GM21529 (cell line): ENCODE results near the gene HEXIM1.

Experiments
- ATAC-seq: cut with Tn5 transposase; IDR thresholded peaks from one replicate; pipeline ENCODE4 v1.9.1; 2021; ENCODE audit not compliant: unreplicated experiment

HEXIM1 gene, protein sequence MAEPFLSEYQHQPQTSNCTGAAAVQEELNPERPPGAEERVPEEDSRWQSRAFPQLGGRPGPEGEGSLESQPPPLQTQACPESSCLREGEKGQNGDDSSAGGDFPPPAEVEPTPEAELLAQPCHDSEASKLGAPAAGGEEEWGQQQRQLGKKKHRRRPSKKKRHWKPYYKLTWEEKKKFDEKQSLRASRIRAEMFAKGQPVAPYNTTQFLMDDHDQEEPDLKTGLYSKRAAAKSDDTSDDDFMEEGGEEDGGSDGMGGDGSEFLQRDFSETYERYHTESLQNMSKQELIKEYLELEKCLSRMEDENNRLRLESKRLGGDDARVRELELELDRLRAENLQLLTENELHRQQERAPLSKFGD

DNA sequence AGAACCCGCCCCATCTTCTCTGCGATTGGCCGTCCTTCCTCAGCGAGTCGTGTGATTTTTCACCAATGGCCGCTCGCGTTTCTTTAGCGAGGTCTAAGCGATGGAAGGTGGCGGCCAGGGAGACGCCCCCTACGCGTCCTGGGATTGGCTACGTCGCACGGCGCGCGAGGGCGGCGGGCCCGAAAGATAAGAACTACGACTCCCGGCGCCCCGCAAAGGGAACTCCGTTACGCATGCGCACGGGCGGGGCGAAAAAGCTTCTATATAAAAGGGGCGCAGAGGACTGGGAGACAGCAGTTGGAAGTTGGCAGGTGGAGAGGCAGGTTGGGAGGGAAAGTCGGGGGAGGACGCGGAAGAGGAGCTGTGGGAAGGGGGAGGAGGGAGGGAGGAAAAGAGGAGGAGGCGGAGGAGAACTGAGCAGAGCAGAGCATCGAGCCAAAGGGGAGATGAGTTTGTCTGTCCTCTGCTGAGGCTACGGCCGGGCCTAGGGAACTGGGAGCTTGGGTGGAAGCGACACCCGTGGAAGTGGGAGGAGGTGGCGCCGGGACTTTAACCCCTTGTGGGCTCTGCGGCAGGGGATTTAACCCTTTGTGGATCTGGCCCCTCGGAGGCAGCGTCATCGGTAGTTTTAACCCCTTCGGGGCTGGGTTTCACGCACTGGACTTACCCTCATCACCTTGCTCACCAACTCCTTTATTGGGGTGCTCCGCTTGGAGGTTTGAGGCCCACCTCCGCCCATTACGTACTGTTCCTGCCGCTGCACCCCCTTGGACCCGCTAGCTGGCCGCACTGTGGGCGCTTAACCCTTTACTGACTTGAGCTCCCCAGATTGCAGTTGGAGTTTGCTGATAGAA lies at the start of gene HEXIM1:
Gene HEXIM1 (plus strand): TSS at position 293 of the 854 bp plus-strand sequence. CDS start 716 bp downstream, outside the sequence.
- peak; percentile 57 for ATAC-seq

DNA sequence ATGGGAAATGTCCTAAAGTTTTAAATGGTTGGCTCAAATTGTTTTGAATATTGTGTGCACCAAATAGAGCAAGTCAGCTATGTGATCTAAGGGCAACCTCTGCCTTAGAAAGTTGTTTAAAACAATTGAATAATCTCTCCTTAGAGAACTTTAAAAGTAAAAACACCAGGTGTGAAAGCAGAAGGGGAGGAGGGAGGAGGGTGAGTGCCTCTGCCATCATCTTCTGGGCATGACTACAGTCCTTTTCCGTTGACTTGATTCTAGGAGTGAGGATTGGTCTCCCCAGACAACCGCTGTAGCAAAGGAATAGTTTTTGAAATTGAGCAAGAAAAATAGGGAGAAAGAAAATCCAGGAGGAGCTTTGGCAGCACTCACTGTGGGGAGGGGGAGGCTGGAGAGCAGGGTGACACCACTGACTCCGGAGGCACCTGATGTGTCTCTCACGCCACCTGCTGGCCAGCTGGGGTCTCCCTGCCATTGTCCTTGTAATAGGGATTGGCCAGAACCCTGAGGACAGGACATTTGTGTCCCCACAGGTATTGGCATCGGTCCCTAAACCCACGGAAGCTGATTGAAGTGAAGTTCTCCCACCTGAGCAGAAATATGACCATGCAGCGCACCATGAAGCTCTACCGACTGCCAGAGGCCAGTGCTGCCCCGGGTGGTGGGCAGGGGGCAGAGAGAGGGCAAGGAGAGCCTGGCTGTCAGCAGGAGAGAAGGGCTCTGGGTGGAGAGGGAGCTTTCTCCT lies 49.2 kb upstream of the HEXIM1 start:
- no peak for ATAC-seq

DNA sequence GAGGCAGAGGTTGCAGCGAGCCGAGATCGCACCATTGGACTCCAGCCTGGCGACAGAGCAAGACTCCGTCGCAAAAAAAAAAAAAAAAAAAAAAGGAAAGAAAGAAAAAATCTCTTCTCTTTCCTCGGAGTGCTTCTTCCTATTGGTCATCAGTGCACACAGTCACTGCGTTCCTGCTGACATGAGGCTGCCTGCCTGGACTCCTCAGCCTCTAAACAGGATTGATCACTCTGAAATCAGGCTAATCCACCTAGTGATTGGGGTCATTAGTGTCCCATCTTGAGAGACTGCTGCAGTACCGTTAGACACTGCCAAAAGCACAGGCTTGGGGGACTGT lies 46.8 kb upstream of the HEXIM1 start:
- ATAC-seq: no peak

DNA sequence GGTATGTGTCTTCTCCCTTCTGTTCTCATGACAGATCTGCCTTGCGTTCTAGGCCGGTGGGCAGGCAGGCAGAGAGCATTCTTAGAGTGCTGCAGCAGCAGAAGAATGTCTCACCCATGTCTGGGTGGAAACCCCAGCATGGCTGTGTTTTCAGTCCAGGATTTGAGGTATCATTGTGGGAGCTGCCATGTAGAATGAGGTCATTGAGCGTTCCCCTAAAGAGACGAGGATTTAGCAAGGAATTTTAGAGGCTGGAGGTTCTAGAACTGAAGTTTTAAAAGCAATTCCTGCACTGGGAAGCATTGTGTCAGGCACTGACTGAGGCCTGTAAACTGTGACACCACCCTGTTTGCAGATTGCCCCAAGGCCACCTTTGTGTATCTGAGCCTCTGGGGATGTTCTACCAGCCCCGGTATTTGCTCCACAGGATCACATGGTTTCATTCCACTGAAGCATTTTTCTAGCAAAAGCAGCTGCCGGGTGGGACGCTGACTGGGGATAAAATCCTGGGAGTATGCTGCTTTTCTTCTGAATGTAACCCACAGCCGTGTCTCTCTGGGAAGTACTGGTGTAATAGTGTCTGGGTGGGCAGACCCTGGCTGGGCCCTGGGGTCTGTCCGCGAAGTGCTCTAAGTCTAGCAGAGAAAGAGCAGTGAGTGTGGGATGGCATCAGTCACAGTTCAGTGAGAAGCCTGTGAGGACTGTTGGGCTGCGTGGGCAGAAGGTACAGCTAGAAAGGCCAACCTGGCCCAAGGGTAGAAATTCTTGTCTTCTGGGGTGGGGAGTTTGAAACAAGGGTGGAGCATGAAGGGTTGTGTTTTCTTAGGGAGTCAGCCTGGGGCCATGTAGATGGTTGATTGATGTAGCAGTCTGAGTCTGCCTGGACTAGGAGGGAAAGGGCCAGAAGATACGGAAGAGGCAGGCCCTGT lies 46.1 kb upstream of the HEXIM1 start:
- ATAC-seq: no peak

DNA sequence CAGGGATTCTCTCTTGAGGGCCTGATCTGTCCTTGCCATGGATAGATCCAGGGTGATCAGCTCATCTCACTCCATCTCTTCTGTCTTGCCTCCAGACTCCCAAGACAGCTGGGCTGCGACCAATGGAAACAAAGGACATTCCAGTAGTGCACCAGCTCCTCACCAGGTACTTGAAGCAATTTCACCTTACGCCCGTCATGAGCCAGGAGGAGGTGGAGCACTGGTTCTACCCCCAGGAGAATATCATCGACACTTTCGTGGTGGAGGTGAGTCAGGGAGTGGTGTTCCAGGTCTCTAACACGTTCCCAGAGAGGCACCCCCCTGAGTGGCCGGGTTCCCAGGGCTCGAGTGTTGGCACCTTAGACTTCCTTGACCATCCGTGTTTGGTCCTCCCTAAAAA lies 45.4 kb upstream of the HEXIM1 start:
- ATAC-seq: no peak

DNA sequence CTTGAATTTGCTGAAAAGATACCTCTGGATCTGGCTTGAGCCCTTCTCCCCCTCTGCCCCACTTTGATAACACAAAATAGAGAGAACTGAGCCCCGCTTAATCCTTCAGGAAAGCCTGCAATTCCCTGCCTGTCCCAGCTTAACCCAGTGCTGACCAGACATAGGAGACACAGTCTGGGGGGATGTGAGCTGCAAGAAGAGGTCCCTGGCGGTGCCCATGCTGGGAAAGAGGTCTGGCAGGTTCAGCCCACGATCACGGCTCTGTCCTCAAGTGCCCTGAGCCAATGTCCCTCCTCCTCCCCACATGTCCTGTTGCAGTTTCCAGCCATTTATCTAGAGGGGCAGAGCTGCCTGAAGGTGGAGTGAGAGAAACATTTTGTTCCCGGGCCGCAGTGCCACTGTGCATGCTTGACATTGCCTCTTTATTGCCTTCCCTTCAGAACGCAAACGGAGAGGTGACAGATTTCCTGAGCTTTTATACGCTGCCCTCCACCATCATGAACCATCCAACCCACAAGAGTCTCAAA lies 44.9 kb upstream of the HEXIM1 start:
- ATAC-seq: no peak

DNA sequence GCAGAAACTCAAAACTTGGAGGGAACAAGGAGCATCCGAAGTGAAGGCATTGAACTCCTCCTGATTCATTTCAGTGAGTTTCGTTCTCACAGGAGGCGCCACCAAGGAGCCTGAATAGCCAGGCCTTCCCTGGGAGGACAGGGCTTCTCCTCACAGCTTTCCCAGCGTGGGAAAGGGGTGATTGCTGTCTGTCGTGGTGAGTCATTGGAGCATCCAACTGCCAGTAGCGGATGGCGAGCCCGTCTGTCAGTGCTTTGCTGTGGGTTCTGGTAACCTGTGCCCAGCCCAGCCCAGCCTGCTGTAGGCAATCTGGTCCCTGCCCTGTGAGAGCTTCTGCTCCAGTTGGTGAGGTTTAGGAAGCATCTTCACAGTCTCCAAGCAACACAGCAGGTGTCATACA lies 44.2 kb upstream of the HEXIM1 start:
- no peak for ATAC-seq

DNA sequence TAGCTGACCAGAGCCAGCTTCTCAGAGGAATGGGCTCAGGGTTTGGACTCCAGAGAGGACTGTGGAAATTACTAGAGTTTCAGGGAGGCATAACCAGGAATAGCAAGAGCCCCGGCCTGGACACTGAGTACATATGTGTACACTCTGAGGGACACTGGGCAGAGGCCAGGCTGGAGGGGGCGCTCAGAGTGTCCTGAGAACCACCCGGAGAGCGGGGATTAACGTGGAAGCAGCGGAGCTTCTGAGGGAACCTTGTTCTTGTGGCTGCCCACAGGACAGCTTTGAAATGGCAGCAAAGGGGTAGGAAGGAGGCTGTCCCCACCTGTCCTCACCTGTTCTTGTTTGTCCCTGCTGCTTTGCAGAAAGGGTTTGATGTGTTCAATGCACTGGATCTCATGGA lies 43.8 kb upstream of the HEXIM1 start:
- ATAC-seq: no peak

DNA sequence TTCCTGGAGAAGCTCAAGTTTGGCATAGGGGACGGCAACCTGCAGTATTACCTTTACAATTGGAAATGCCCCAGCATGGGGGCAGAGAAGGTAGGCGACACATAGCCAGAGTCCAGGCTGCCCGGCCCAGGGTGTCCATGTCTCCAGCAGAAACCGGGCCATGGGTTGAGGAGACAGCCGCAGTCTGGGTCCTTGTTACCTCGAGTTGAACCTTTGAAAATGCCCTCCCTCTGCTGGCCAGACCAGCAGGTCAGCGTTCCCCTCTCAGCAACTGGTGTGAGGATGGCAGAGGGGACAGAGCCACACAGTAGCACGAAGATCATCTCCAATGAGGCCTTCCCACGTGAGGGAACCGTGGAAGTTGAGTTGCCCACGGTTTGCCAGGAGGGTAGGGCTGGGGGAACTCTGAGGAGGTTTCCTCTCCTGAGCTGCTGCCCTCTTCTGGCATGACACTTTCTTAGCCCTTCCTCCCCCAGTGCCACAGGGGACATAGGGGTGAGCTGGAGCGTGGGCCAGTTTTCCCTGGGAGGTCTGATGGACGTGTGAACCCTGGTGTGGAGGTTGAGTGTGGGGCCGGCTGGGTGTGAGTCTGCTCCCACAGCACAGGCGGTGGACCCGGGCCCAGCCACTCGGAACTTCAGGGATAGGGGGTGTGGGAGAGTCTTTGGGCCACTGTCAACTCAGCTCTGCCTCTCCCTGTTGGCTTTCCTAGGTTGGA lies 43.2 kb upstream of the HEXIM1 start:
- no peak for ATAC-seq

DNA sequence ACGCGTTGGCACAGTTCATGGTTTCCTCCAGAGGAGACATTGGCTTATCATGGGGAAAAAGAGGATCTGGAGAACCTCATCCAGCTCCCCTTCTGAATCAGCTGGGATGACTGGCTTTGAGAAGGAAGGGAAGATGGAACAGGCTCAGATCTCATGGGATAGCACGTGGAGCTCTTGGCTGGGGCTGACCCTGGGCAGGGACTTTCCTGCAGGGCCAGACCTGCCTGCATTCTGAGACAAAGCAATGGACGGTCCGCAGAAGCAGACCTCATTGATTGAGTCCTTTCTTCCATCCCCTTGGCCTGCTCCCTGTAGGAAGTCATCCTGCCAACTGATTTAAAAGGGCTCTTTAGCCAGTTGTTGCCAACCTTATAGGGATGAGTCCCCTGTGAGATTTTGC lies 42.2 kb upstream of the HEXIM1 start:
- no peak for ATAC-seq

DNA sequence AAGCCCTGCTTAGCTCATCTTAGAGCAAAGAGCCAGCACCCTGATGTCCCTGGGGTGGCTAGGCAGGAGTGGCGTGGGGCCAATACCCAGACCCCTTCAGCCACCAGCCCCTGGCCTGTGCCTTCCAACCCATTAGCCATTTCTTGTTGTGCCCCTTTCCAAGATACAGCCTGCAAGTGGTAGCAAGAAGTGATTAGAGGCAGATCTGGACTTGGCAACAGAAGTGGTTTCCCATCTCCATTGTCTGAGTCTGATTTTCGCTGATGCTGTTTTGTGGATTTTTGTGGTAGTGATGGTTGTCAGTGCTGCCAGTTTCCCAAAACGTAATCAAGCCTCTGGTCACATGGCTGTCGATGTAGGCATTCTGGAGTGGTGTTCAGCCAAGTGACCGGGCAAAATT lies 41.7 kb upstream of the HEXIM1 start:
- ATAC-seq: no peak

DNA sequence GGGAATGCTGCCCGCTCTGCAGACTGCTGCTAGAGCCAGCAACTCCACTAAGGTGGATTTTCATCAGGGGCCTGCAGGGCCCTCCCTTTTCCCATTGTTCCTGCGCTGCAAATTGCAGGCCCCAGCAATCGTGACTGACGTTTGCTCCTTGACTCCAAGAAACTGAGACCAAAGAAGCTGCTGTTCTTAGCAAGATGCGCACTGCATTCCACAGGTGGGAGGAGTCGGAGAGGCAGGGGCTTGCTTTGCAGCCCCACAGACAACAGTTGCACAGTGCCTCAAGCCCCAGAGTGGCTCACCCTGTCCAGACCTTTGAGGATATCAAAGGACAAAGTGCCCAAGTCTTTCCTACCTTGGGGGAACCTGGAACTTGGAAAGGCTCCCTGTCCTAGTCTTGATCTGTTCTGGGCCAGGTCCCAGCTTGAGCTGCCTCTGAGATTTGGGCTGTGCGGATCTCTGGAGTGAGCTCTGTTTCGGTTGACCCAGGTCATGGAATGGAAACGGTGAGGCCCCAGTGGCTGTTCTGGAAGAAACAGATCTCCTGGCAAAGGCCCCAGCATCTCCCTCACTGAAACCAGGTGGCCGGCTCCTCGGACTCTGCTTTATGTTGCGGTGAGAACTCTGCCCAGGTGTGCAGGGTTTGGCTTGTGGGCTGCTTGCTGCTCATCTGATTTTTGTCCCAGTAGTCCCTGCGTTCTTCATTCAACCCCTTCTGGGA lies 40.8 kb upstream of the HEXIM1 start:
- no peak for ATAC-seq

DNA sequence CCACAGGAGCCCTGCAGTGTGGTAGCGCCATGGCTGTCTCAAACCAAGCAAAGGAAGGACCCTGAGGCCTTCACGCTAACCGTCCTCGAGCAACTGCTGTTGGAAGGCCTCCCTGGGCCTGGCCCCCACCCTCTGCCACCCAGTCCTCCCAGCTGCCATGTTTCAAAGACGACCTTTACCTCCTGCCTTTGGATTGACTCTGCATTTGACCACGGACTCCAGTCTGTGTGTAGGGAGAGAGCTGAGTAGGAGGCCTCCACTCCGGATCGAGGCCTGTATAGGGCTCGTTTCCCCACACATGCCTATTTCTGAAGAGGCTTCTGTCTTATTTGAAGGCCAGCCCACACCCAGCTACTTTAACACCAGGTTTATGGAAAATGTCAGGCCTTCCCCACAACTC lies 40.2 kb upstream of the HEXIM1 start:
- ATAC-seq: no peak

DNA sequence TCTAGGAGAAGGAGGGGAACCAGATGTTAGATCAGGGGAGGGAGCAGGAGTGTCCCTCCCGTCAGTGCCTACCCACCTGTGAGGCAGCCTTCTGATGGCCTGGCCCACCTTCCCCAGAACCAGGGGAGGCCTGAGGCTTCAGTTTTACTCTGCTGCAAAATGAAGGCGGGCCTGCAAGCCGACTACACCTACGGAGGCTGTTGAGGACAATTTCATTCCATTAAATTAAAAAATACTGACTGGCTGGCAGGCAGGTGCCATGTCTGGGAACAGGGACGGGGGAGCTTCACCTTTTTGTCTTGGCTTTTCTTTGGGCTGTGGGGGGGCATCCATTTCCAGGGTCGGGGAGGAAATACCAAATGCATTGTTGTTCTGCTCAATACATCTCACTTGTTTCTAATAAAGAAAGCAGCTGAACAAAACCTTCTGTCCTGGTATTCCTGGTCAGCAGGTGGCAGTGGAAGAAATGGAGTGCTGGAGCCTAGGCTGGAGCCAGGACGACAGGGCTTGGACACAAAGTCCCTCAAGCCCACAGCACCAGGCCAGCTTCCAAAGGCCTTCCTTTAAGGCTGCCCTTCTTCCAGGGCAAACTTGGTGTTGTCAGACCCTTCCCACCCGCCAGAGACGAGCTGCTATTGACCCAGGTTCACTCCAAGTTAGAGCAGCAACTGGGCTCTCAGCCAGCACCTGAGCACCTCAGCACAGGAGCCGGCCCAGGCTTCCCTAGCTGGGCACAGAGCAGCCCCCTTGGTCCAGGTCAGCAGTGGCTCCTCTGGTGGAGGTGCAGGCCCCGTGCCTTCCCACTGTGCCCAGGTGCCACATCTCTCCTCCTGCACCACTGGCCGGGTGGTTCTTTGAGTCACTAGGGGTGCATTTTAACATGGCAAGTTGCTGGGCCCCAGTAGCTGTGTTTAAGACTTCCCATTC lies 39.4 kb upstream of the HEXIM1 start:
- no peak for ATAC-seq

DNA sequence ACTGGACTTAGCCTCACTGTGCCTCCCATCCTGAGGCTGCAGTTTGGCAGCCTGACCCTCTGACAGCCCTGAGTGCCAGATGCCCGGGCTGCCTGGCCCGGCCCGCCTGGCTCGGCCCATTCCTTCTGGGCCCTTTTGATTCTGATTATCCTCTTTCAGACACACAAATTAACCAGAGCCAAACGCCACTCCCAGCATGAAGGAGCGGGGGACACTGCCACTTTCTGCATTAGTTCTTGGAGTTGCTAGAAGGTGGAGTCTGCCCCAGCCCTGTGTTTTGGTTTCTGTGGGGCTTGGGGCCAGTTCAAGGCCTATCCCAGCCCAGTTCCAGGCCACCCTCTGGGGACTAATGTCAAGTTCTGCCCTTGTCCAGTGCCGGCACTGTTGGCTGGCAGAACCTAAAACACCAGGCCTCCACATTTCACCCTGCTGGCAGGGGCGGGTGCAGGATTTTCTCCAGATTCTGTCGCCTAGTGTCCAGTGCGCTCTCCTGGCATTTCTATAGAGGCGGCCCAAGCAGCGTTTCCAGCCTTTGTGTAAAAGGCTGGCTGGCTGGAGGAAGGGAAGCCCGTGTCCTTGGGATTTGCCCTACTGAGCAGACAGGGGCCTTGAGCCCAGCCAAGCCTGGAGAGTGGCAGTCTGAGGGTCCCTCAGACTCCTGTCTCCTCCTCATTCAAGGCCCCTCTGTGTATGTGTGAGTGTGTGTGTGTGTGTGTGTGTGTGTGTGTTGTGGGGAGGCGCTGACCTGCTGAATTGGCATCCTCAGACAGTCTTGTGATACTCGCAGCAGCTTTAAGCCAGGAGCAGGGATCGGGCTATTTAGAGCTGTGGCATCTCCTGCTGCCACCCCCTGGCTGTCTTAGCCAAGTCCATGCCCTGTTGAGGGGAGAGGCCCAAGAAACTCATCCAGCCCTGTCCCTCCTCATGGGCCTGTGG lies 37.3 kb upstream of the HEXIM1 start:
- ATAC-seq: no peak

DNA sequence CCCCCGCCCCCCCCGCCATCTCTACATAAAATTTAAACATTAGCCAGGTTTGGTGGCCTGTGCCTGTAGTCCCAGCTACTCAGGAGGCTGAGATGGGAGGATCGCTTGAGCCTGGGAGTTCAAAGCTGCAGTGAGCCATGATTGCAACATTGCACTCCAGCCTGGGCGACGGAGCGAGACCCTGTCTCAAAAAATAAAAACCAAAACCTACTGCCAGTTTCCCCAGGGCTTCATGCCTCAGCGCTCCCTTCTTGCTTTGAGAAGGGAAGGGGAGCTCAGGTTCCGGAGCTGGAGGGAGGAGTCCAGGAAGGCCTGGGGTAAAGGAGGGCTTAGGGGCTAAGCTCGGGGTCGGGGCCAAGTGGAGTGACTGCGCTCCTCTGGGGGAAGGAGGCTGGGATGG lies 36.4 kb upstream of the HEXIM1 start:
- ATAC-seq: no peak
